ENCODE results near the gene C14orf119.

DNA sequence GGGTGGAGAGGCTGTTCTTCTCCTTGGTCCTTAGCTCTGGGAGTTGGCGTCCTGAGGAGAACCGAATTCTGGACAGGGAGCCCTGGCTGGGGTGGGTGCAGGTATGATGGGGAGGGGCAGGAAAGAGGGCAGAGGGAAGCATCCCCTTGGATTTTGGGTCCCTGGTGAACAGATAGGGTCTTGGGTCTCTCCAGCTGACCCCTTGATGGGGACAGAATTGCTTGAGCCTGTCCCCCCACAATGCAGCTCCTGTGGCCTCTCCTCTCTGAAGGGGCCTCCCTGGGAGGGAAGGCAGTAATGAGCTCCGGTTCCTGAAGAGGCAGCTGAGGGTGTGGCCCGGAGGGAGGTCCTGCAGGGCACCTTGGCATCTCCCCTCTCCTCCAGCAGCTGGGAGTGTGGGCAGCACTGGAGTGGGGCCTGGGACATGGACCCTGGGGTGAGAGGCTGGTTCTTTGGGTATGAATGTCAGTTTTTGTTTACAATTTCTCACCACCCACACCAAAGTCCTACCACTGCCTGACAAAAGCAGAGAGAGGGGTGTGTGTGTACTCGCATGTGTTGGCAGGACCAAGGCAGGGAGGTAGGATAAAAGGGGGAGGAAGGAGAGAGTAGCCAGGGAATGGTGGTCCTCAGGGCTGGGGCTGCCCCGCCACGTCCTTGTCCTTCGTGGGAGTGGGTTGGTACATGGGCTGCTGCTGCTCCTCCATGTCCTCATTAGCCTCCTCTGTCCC is 31.4 kb downstream of the C14orf119 start:
- TF ChIP-seq, protein P1, sequence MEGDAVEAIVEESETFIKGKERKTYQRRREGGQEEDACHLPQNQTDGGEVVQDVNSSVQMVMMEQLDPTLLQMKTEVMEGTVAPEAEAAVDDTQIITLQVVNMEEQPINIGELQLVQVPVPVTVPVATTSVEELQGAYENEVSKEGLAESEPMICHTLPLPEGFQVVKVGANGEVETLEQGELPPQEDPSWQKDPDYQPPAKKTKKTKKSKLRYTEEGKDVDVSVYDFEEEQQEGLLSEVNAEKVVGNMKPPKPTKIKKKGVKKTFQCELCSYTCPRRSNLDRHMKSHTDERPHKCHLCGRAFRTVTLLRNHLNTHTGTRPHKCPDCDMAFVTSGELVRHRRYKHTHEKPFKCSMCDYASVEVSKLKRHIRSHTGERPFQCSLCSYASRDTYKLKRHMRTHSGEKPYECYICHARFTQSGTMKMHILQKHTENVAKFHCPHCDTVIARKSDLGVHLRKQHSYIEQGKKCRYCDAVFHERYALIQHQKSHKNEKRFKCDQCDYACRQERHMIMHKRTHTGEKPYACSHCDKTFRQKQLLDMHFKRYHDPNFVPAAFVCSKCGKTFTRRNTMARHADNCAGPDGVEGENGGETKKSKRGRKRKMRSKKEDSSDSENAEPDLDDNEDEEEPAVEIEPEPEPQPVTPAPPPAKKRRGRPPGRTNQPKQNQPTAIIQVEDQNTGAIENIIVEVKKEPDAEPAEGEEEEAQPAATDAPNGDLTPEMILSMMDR (IDR thresholded peaks at IDR 0.05) = no peak
- no peak for TF ChIP-seq POLR2A (IDR thresholded peaks at IDR 0.05)

Measured in adrenal gland (tissue), 5 donors.